GM21528 (cell line): ENCODE results near the gene CWC27.

Experiments
- ATAC-seq: cut with Tn5 transposase; IDR thresholded peaks from one replicate; pipeline ENCODE4 v1.9.1; 2021; ENCODE audit warnings: mild to moderate bottlenecking, moderate library complexity; ENCODE audit not compliant: unreplicated experiment, low FRiP score

CWC27 gene

GRCh38 chr5:65026816-65027548 is 258.3 kb downstream of the CWC27 start:
- ATAC-seq, result peak; percentile 62

DNA sequence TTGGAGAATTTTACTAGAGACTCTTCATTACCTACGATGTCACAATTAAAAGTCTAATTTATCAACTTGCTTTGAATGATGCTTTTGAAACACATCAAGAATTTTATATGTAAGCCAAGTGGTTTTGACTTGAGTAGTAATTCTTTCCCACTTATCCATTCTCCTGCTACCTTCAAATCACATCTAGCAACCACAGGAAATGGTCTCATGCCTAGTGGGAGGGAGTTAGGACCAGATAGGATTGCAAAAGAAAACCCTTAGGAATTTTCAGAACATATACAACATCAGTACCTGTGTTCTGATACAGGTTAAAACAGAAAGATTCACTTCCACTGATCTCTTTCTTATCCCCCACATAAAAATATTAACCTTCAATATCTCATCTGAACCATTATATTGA is 260.4 kb downstream of the CWC27 start:
- ATAC-seq, result no peak

DNA sequence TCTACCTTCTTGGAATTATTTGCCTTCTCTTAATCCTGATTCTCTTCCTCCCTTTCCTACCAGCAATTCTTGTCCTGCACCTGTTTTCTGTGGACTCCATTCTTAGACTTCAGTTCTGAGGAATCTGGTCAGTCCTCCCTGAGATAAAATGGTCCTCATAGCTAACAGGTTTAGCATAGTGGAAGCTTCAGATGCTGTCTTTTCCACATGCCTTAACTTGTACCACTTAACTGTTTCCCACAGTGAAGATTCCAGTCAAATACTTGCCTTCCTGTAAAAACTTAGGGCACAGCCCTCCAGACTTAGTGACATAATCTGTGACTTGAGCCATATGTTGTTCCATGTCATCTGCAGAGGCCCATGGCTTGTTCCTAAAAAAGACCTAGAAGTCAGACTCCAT is 261.3 kb downstream of the CWC27 start:
- ATAC-seq, result no peak

GRCh38 chr5:65032250-65032649 is 263.5 kb downstream of the CWC27 start:
- no peak for ATAC-seq

- ATAC-seq, result no peak
Observed at GRCh38 chr5:65034029-65034812, 265.5 kb downstream of the CWC27 start.

GRCh38 chr5:65034813-65035209 is 266.1 kb downstream of the CWC27 start:
- ATAC-seq, result no peak

DNA sequence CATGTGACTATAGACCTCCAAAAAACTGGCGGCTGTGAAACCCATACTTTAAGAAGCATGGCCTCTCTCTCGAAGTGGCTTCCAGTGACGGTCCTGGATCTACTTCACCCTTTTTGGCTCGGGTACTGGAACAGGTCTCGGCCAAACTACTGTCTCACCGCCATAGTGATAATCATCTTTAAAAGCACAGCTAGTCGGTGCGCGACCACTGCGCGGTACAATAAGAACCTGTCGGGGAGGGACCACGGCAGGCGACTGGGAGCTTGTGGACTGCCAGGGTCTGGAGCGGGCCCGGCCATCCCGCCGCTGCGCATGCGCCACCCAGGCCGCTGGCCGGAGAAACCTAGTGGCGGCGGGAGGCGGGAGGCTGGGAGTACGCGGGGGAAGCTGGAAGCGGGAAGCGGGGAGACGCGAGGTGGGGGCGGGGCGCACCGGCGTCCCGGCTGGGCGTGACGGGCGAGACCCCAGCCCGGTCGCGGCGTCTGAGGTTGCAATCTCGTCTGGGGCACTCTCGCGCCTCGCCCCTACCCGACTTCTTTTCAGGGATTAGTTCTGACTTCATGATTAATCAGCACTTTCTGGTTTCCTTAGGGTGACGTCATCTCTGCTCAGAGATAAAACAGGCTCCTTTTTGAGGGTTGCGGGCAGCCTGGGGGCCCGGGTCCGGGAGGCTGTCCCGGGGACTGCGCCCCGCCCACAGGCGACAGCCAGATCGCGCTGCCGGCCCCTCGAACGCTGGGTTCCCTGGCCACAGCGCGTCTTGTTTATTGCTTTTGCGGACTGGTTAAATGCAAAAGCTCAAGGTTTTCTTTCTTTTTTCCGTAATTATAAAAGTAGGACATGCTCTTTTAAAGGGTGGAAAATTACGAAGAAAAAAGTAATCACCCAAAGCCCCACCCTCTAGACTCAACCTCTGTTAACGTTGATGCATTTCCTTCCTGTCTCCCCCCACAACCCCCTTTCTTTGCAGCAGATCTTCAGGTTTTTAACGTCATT is 266.8 kb downstream of the CWC27 start:
- peak; percentile 92 for ATAC-seq

- no peak for ATAC-seq
Observed at GRCh38 chr5:65037831-65038815, 269.4 kb downstream of the CWC27 start.

DNA sequence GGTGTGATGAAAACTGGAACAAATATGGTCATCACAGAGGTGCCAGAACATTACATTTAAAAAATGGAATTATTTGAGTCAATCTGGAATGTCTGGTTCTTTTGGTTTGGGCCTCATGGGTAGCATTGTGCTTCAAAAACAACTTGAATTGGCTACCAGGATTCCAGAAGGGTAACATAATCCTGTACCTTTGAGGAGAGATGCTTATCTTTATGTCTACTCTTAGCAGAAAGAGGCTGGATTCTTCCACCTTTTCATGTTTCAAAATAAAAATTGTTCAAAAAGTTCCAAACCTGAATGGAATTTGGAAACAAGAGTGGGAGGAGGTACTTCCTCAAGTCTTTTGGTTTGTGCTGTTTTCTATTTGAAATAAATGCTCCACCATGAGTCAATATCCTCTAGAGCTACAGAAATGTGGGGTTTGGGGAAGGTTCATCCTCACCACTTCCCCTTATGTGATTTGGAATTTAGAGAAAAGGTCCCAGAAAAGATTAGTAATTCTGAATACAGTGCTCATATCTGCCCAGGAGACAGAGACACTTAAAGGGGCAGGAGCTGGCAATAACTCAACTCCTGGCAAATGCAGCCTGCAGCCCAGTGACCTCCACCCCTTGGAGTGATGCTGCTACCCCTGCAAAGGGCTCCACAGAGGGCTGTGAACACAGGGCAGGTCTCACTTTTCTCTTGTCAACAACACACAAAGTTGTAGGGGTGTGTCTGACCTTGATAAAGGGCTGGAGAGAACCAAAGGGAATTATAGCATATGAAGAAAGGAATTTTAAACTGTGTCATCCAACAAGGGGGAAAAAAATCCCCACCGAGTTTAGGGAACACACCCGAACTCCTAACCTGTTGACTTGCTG is 272.8 kb downstream of the CWC27 start:
- ATAC-seq, result no peak

DNA sequence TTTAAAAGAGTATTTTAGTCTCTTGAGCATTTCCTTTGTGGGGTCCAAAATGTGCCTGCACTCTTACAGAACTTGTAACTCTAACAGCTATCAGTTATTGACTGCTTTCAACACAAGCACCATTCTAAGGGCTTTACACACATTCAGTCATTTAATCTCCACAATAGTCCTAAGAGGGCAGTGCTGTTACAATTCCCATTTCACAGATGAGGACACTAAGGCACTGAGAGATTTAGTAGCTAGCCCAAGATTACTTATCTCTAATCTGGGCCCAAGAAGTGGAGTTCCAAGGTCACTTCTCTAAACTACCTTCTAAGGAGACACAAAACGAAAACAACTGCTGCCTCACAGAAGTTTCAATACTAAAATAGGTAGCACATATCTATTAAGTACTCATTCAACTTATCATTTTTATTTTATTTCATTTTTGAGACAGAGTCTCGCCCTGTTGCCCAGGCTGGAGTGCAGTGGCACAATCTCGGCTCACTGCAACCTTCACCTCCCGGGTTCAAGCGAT is 275.2 kb downstream of the CWC27 start:
- ATAC-seq, result no peak

GRCh38 chr5:65047225-65047624 is 278.5 kb downstream of the CWC27 start:
- ATAC-seq, result no peak

- ATAC-seq, result peak; percentile 34
Observed at GRCh38 chr5:65047948-65048690, 279.4 kb downstream of the CWC27 start.

DNA sequence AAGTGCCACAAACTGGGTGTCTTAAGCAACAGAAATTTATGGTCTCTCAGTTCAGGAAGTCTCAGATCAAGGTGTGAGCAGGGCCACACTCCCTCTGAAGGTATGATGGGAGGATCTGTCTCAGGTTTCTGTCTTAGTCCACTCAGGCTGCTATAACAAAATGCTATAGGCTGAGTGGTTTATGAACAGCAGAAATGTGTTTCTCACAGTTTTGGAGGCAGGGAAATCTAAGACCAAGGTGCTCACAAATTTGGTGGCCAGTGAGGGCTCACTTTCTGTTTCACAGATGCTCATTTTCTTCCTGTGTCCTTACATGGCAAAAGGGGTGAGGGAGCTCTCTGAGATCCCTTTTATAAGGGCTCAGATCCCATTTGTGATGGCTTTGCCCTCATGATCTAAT is 281.4 kb downstream of the CWC27 start:
- peak; percentile 53 for ATAC-seq

GRCh38 chr5:65050826-65051498 is 282.2 kb downstream of the CWC27 start:
- no peak for ATAC-seq

- ATAC-seq, result no peak
Observed at GRCh38 chr5:65055938-65056337, 287.2 kb downstream of the CWC27 start.

DNA sequence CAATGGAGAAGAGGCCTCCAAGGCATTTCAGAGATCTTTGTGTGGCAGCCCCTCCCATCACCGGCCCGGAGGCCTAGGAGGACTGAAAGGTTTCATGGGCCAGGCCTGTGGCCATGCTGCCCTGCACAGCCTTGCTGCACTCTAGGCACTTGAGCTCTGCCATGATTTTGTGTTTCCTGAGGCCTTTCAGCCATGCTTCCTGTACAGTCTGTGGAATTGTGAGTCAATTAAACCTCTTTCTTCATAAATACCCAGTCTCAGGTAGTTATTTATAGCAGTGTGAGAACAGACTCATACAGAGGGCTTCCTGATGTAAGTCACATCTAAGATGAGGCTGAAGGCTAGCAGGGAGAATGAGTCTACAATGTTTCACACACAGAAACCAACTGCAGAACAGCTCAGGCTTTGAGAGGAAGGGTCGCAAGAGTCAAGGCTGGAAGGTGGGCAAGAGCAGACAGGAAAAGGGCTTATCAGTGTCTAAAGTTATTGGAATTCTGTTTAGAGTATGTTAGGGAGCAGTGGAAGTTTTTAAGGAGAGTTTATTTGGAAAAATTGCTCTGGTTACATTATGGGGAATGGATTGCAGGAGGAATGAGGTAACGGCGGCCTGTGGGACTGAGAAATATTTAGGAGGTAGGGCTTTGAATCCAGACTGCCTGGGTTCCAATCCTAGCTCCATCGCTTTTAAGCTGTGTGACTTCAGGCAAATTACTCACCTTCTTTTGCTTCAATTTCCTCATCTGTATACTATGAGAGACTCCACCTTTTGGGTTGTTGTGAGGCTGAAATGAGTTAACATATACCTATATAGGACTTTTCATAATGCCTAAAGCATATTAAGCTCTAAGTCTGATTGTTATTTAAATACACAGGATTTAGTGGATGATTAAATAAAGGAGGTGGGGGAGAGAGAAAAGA is 291.2 kb downstream of the CWC27 start:
- no peak for ATAC-seq
